UCSD-AML1 (cell line): ENCODE data around the gene FHAD1.
A peak's percentile ranks its signal among the peaks of the same experiment; 100 is the strongest.

ENCODE experiments used
- DNase-seq: peaks from one replicate; lab custom pipeline; 2025; ENCODE audit not compliant: unreplicated experiment; lab: John Stamatoyannopoulos, UW

FHAD1 gene

DNA sequence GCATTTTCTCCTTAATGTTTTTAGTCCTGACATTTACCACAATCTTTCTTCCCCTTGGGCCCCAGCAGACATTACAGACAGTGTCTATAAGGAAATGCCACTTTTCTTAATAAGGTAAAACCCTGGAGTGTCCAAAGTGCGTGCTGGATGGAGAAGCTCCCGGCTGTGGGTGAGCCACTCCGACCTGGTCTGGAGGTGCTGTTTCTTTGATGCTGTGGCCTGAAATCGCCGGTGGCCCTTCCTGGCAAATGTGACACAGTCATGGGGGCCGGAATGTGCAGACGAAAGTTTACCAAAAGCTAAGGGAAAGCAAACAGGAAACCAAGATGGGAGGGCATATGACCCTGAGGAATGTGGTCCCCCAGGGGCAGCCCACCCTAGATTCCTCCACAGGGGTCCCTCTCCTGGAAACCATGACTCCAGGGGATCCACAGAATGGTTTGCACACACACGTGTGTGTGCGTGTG is 77.9 kb downstream of the FHAD1 start:
- no peak for DNase-seq

DNA sequence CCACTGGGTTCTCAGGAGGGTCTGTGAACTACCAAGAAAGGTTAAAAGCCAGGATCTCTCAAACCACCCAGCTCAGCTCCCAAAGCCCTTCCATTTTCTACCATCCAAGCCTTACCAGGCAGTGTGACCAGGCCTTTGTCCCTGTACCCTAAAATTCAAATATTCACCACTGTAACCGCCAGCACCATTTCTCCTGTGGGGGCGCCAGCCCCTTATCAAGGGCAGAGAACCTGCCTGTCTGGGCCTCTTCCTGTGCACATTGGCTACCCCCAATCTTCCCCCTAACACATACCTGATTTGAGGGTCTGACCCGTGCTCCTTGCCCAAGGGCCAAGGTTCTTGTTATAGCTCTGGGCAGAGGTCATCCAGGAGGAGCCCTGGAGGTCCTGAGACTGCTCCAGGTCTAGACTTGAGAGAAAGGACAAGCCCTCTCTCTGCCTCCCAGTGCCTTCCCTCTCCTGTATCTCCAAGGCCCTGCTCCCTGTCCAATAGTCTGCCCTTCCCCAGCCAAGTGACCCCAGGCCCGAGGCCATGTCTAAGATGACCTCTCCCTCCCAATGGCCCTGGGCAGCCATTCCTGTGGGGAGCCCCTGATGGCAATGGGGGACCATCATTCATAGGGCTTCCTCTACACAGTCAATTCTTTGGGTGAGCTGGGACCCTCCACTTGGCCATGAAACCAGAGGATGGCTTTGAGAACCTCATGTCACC is 78.5 kb downstream of the FHAD1 start:
- no peak for DNase-seq

DNA sequence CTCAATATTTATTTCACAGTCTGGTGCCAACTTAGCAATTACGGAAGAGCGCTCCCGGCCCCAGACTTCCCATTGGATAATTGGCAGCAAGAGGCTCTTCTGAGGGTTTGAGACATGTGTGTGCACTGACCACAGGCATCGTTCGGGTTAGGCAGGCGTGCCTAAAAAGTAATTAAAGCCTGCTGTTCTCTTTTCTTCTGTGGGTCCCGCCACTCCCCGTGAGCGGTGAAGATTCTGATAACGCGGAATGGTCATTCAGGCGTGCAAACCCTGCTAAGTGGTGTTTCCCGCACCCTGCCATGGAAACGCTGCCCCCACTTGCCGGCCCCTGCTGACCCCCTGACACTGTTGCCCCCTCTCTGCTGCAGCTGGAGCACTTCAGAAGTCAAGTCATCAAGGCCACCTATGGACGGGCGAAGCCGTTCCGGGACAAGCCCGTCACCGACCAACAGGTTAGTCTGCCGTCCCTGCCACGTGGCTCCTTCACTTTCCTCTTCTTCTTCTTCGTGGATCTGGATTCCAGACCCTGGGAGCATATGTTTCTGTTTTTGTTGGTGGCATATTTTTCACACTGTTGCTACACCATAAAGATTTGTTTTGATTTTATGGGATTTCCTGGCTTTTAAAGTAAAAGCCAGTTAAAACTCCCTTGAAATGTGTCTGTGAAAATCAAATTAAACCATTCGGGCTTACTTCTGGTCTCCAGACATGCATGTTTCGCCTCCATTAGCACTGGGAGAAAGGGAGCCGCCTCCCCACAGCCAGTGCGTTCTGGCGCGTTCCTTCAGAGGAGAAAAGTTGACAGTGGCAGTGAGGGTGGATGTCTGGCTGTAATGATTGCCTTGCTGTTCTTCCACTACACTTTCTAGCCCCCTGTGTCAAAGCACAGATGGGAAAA is 79.9 kb downstream of the FHAD1 start:
- no peak for DNase-seq

DNA sequence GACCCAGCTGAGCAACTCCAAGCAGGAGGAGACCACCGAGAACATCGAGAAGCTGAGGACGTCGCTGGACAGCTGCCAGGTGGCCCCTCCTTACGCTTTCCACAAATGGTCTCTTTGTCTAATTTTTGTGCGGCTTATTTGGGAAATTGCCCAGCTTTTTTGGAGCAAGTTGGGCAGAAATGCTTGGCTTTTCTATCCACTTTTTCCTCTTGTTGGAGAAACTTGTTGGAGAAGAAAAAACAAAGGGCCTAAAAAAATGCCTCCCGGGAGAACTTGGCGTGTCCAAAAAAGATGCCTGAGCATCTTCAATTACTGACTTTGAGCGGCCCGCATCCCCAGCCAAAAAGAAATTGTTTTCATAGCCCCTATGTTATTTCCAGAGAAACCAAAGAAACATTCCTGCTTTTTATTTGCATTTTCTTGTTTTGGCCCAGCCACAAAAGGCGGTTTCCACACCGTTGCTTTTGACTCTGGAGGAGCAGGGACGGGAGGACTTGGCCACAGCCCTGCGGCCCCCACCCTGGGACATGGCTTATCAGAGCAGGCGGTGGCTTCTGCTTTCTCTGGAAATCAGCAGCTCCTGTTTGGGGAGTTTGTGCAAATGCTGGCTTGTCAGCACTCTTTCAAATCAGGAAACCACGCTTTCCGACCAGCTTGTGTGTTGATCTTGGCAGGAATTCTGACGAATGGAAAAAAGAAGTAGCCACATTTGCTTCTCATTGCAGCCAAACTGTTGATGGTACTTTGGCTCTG is 81.5 kb downstream of the FHAD1 start:
- DNase-seq = peak; percentile 83

DNA sequence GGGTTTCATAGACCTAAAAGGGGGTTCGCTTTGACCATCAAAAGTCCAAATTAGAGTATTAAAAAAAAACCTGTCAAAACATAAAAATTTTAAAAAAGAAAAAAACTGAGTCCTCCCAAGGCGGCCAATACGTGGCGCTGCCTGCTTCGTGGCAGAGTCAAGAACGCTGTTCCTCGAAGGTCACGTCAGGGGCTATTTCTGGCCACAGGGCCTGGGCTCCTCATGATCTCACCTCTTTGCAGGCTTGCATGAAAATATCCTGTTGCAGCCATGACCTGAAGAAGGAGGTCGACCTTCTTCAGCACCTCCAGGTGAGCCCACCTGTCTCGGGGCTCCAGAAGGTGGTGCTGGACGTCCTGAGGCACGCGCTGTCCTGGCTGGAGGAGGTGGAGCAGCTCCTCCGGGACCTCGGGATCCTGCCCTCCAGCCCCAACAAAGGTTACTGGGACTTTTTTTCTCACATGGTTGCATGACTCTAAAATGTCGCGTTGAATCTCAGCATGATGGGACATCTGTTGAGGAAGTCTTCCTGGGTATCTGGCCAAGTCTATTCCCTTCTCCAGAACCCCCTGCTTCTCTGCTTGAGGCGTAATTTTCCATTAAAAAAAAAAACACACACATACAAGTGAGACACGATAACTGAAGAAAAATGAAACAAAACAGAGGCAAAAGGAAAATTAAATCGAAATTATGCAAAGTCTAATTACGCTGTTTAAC is 82.2 kb downstream of the FHAD1 start:
- peak; percentile 69 for DNase-seq

DNA sequence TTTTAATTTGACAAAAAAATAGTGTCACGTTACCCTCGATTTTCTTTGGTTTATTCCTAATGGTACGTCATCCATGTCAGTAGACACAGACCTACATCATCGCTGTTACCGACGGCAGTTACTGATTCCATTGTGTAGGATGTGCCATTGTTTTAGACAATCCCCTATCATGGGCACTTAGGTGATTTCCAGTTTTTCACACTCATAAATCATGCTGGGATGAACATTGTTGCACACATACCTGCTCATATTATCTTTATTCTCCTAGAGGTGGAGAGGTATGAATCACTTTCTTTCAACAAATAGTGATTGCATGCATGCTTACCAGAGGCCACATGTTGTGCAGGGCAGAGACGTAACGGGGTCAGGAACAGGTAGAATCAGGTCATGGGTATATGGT is 83.0 kb downstream of the FHAD1 start:
- DNase-seq = no peak

DNA sequence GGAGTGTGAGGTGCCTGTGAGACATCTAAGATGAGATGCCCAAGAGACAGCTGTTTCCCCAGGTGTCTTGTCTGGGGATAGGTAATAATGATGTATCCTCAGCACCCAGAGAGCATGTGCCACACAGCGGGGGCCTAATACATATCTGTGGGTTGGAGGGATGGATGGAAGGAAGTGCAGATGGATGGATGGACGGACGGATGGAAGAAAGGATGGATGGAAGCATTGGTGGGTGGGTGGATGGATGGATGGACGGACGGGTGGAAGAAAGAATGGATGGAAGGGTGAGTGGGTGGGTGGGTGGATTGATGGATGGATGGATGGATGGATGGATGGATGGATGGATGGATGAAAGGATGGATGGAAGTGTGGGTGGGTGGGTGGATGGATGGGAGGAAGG is 84.2 kb downstream of the FHAD1 start:
- no peak for DNase-seq

DNA sequence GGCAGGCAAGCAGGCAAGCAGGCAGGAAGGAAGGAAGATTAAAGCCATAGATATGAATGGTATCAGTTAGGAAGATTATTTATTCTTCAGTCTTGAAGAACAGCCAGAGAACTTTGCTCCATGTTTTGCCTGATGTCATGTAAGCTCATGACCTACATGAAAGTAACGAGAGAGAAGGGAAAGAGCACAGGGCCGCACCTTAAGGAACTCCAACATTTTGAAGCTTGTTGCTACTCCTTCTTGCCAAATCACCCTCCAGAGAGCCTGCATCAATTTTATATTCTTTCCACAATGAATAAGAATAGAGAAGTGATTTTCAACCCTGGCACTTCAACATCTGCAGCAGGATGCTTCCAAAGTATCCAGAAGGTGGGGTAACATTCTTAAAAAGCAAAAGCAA is 84.7 kb downstream of the FHAD1 start:
- no peak for DNase-seq

DNA sequence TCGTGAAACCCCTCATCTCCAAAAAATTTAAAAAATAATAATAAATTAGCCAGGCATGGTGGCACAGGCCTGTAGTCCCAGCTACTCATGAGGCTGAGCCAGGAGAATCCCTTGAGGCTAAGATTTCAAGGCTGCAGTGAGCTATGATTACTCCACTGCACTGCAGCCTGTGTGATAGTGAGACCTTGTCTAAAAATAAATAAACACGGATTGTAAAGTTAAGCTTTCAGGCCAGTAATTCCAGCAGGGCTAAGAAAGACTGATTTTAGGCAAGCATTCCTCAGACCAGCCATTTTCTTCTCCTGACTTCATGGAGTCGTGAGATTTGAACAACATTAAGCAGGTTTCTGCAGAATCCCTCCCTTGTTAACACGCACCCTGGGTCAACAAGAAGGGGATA is 85.5 kb downstream of the FHAD1 start:
- no peak for DNase-seq

DNA sequence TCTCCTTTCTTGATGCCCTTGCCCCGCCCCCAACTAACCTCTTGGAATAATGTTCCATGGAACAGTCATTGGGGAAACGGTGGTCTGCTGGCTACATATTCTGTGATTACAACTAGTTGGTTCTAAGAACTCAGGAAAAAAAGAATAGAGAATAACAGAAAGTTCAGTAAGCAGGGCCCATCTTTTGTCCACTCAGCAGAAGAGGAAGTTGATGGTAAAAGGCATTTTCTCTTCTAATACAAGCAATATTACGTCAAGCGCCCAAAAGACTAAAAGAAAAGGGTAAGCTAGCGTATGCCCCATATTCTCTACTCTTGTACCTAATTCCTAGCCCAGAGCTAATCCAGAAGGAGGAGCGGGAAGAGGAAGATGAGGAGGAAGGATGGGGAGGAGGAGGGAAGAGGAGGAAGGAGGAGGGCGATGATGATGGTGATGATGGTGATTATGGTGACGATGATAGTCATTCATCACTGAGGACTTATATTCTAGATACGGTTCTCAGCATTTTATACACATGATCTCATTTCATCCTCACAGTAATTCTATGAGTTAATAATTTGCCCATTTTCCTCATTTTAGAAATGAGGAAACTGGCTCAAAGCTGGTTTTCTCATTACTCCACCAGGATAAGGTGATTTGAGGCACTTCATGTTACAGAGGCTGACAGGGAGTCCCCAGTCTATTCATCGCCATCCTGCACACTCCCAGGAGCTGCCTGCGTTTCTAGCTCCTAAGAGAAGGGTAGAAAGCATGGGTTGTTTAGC is 86.1 kb downstream of the FHAD1 start:
- no peak for DNase-seq

DNA sequence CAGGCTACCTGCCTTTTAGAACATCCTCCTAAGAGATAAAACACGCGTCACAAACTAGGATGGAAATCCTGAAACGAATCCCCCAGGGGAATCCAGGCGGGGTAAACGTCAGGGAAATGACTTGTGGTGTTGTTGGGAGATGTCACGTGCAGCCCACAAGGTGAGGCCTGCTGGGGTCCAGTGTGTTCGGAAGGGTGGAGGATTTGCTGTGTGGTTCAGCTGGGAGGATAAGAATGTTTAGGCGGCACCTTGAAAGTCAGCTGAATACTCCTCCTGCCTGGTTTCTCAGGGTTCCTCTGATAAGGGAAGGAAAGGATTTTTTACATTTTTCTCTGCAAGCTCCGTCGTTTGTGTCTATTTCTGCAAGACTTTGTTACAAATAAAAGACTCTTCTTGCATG is 88.0 kb downstream of the FHAD1 start:
- DNase-seq = no peak

DNA sequence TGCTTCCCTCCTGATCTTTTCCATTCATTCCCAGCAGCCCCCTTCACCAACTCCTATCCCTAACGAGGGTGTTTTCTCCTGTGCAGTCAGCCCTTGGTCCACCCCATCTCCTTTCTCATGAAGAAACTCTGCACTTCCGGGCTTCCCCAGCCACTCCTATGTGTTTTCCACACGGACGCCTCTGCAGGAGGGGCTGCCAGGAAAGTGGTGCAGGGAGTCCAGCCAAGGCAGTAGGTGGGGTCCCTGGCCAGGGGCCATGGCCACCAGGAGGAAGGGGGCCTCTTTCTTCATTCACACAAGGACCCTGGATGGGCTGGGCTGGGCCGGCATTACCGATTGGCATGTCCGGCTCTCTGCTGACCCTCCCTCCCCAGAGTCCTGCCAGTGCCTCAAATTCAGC is 89.8 kb downstream of the FHAD1 start:
- DNase-seq = no peak

DNA sequence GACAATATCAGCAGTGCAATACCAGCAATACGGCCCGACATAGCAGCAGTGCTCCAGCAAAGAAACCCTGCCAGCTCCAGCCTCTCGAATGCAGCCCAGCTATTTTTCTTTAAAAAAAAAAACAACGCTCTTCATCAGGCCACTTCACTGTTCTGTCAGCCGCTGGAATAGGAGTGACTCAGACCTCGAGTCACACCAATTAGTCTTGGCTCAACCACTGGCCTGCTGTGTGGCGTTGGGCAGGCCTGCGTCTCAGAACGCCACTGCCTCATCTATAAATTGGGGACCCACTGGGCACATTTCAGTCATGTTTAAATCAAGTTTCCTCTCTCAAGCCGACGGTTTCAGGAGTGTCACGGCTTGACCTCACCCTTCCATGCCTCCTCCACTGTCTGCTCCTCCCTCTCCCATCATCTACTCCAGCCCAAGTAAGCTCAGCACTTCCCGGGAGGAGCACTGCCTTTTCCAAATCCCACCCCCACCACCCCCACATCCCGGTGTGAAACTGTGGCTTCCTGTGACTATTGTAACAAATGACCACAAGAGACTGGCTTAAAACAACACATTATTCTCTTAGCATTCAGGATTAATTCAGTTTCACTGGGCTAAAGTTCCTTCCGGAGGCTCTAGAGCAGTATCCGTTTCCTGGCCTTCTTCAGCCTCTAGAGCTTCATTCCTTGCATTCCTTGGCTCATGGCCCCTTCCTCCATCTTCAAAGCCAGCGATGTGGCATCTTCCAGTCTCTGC is 90.8 kb downstream of the FHAD1 start:
- peak; percentile 28 for DNase-seq

DNA sequence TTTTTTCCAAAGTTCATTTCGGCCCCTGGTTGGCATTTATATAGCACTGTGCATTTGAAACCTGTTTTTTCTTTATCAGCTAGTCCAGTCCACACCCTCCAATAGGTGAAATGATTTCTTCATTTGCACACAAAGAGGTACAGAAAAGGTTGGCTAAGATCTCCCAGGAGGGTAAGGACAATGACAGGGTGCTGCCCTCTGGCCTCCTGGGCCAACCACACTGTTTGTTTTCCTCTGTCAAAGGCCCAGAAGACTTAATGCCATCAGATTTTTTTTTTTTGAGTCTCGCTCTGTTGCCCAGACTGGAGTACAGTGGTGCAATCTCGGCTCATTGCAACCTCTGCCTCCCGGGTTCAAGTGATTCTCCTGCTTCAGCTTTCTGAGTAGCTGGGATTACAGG is 92.5 kb downstream of the FHAD1 start:
- DNase-seq = no peak

DNA sequence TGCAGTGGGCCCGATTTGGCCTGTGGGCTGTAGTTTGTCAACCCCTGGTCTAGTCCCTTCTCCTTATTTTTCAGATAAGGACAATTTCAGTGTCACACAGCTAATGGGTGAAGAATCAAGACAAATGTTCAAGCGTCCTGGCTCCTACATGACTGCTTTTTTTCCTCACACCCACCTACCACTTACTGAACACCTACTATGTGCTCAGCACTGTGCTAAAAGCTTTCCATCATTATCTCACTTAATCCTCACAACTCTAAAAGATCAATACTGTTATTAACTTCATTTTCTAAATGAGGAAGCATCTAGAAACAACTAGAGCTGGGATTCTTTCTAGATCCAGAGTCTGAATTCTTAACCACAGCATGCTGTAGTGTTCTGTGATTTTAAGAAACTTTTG is 94.2 kb downstream of the FHAD1 start:
- DNase-seq = no peak

DNA sequence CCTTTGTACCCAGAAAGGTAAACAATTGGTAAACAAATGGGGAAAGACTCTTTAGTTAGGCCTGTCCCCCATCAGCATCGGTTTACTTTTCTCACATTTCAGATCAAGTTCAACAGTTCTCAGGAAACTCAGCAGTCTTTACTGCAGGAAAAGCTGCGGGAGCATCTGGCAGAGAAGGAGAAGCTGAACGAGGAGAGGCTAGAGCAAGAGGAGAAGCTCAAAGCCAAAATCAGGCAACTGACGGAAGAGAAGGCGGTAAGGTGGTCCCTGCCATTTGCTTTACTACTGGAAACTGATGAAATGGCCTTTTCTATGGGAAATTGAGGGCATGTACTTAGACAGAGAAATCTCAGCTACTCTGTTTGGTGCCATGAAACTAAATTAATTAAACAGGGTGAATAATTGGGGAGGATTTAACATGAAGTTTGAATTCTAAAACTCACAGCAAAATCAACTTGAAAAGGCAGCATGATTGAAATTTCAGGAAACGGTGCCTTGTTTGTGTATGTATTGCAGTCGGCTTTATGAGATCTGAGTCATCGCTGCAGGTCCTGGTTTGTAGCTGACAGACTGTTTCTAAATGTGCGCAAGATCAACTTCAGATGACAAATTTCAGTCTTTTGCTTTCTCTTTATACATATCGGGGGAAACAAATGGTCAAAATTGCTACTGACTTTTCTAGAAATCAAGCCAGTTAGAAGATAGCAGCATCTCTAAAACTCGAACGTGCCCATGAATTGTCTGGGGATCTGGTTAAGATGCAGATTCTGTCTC is 94.8 kb downstream of the FHAD1 start:
- no peak for DNase-seq

DNA sequence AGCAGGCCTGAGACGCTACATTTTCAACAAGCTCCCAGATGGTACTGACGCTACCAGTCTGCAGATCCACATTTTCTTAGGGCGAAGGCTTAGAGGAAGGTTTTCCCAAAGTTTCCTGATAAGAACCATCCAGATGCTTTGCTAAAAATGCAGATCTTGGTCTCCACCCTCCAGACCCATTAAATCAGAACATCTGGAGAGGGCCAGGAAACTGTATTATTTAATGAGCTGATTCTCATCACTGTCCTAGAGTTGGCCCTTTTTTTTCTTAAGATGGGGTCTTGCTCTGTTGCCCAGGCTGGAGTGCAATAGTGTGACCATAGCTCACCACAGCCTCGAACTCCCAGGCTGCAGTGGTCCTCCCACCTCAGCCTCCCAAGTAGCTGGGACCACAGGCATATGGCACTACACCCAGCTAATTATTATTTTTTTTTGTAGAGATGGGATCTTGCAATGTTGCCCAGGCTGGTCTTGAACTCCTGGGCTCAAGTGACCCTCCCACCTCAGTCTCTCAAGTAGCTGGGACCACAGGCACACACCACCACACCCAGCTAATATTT is 95.5 kb downstream of the FHAD1 start:
- no peak for DNase-seq

DNA sequence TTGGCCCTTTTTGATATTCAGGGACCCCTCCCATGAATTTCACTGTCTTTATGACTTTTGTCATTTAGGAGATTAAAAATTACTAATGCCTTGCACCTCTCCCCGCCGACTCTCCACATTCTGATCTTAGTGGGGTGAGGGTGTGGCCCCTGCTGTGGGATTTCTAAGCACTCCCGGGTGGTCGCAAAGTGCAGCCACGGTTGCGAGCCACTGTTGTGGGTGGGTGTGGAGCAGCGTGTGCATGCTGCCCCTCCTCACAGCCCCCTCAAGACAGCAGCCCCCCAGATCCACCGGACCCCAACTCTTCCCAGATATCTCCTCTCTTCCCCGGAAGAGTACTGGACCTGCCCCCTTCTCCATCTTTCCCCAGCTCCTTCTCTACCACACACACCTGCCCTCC is 96.1 kb downstream of the FHAD1 start:
- no peak for DNase-seq

DNA sequence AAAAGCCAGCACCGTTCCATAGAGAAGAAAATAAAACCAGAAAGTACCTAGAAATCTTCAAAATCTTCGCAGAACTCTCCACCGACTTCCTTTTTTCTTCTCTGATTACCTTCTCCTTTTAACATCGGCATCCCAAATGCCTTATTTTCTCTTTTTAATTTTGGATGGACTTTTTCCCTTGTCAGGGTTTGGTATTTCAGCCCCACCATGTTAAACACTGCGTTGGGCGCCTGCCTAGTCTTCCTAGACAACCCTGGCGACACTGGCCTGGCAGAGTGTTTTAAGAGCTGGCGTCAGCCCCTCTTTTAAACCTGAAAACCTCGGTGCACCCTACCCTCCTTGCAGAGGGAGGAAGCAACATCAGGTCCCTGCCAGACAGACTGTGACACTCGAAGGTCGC is 96.7 kb downstream of the FHAD1 start:
- no peak for DNase-seq
